NB4 (cell line): ENCODE results near the gene SPR.

Experiments
- CTCF ChIP-seq: IDR thresholded peaks from one replicate; pipeline ENCODE4 v1.5.1; 2012; ENCODE audit warnings: low read depth, low read length
- MYC ChIP-seq: IDR thresholded peaks from 2 replicates; pipeline ENCODE4 v1.6.1; 2011; ENCODE audit warnings: low read depth, low read length
- POLR2A ChIP-seq: IDR thresholded peaks from 2 replicates; pipeline ENCODE4 v1.6.1; 2011; ENCODE audit warnings: mild to moderate bottlenecking; ENCODE audit not compliant: insufficient read length; ENCODE audit errors: extremely low read depth
- TF ChIP-seq, protein P1 (sequence below): IDR thresholded peaks from 2 replicates; pipeline ENCODE4 v1.6.1; 2011; ENCODE audit warnings: low read depth, low read length

- TF ChIP-seq CTCF (no peak), POLR2A (no peak), MYC (no peak)
- TF ChIP-seq, protein P1, sequence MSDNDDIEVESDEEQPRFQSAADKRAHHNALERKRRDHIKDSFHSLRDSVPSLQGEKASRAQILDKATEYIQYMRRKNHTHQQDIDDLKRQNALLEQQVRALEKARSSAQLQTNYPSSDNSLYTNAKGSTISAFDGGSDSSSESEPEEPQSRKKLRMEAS: no peak
Measured at GRCh38 chr2:72940786-72941185, 53.6 kb downstream of the SPR start.
